IPS DF 4.7 (cell line): ENCODE results near the gene TNNT1.
"Not testable (repeated sequence)": the region's sequence is repeated elsewhere in the genome, so short reads cannot be mapped to it uniquely, and the experiment has no call there.

ENCODE experiments used
- DNase-seq: peaks from one replicate; pipeline ENCODE4 v3.0.0-alpha.2; 2013; ENCODE audit warnings: low spot score; ENCODE audit errors: extremely low read depth

The TNNT1 gene

DNA sequence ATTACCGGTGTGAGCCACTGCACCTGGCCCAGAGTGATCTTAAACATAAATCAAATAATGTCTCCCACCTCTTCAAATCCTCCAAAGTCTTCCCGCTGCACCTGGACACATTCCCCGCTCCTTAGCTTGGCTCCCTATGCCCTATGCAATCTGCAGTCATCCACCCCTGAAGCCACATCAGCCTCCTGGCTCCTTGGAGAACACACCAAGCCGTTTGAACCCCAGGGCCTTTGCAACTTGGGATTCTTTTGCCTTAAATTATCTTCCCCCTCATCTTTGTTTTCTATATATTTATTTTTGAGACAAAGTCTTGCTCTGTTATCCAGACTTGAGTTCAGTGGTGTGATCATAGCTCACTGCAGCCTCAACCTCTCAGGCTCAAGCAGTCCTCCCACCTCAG is 20.1 kb upstream of the TNNT1 start:
- DNase-seq, result no peak

DNA sequence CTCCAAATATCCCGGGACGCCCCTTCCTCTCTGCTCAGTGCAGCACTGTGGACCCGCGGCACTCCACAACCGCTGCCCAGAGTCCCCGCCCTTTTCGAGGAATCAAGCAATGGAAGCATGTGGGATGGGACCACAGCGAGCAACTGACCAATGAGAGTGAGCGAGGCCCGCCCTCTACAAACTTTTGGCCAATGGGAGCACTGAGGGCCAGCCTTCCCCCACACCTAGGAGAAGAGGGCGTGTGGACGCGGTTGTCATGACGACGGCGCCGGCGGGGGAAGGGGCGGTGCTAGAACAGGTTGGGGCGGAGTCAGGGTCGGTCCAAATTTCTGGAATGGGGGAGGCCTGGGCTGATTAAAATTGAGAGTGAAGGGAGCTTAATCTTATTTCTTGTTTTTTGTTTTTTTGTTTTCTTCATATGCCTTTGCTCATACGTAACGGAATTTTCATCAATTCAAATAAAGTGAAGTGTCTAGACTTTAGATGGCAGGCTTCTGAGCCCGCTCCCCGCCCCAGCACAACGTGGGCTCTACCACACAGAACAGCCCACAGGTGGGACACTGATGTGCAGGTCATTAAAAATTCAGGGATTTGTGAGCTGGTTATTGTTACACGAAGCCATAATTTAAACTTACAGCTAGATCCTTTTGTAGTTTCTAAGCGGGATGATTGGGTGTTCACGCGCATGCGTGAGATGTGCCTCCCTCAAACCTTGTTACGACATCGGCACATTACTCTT is 17.7 kb upstream of the TNNT1 start, which contains the start of gene DNAAF3:
DNAAF3 (minus strand) TSS at position 84 of the 739 bp plus-strand sequence. CDS start 200 bp downstream, outside the sequence.
- DNase-seq, result no peak

- DNase-seq, result no peak
Measured at GRCh38 chr19:55165952-55166529, 17.0 kb upstream of the TNNT1 start.

DNA sequence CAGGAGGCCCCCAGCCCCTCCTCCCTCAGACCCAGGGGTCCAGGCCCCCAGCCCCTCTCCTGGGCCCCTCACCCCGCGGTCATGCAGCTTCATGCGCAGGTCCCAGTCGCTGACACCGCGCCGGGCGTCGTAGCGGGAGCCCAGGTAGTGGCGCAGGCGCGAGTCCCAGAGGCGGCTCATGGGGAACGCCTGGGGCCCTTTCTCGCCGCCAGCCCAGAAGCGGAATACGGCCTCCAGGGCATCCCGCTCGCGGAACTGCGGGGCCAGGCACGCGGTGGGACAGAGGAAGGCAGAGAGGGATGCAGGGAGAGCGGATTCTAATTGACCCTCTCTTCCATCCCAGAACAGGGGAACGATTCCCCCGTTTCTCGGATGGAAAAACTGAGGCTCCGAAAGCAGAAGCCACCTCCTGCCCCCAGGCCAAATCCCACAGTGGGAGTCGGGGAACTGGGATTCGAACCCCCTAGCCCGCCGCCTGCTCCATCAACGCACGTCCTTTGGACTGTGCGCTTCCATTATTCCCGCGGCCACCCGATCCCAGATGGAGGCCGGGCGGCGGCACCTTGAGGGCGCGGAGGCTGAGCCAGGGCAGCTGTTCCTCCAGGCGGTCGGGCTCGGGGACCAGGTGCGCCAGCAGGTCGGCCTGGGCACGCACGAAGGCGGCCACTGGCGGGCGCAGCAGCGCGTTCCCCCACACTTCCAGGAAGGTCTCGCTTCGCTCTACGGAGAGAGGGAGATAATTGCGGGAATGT is 12.7 kb upstream of the TNNT1 start:
- no peak for DNase-seq

DNA sequence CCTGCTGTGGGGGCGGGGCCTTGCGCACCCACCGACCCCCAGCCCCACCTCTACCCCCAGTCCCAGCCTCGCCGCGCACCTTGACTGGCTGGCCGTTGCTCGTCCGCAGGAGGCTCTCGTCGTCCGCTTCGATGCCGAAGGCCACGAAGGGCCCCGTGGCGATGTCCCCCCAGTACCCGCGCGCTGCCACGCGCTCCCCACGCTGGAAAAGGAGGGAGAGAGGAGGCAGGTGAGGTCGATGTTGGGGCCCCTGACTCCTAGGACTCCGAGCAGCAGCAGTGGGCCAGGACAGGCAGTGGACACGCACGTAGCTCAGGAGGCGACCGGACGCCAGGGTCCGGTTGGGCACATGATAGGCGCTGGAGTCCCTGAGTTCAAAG is 12.0 kb upstream of the TNNT1 start:
- DNase-seq, result no peak

DNA sequence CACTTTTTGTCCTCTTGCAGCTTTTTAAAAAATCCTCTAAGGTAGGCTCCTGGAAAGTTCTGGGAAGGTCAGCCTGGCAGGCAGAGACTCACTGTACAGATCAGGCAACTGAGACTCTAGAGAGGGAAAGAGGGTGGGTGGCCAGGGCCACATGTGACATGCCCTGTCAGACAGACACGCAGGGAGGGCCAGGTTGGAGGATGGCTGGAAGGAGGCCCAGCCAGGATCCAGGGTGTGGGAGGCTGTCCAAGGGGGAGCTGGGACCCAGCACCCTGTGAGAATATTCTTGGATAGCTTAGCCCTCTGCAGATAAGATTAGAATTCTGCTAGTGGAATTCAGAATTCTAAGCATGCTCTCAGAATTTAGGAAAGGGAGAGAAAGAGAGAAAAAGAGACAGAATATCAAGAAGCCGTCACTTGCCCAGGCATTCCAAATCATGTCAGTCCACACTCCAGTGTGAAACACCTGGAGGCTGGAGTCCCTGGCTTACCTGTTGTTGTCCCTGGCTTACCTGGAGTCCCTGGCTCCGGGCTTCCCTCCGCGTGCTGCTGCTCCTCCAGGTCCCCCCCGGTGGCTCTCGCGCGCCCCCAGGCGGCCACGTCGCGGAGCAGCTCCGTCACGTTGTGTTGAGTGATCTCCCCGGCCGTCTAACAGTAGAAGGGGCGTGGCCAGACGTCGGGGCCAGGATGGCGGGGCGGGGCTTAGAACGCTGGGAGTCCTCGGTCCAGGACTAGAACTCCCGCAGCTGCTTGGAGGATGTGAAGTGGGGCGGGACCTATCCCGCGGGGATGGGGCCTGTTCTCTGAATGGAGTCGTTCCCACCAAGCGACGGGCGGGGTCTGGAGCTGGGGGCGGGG is 11.4 kb upstream of the TNNT1 start:
- no peak for DNase-seq

GRCh38 chr19:55158848-55159749 is 10.1 kb upstream of the TNNT1 start:
- DNase-seq, result no peak

GRCh38 chr19:55158423-55158822 is 9.4 kb upstream of the TNNT1 start:
- DNase-seq, result no peak

DNA sequence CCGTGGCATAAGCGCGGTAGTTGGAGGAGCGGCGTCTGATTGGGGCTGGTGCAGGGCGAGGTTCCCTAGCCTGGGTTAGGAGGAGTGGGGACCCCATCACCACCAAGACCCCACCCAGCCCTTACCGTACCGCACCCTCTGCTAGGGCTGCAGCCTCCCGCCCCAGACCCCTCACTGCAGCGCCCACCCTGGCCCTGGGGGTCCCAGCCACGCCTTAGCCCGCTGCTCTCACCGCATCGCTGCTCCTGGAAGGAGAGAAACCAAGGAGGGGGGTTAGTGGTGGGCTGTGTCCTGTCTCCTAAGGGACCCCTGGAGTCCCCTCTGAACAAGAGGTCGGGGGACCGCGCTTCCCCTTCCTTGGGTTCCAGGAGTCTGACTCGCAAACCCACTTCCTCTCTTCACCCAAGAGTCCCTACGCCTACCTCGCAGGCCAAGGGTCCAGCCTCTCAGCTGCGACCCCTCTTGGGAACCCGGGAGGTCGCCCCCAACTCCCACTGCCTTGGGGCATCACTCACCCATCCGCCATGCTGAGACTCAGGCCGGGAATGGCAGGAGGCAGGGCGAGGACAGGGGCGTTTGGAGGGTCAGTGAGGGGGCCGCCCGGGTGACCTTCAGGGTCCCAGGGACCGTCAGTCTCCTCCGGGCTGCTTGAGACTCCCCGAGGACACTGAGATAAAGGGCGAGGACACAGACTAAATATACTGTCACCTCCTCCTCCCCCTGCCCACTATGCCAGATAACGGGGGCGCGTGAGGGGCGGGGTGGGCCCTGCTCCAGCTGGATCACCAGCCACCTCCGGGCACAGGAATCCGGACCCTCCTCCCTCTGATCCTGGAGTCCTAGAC is 8.3 kb upstream of the TNNT1 start, which contains the start of gene TNNI3:
TNNI3 (minus strand) TSS at position 669 of the 845 bp plus-strand sequence; CDS start at position 526, 143 bp downstream.
- DNase-seq, result no peak

- DNase-seq, result no peak
Measured at GRCh38 chr19:55156202-55157063, 7.4 kb upstream of the TNNT1 start.

DNA sequence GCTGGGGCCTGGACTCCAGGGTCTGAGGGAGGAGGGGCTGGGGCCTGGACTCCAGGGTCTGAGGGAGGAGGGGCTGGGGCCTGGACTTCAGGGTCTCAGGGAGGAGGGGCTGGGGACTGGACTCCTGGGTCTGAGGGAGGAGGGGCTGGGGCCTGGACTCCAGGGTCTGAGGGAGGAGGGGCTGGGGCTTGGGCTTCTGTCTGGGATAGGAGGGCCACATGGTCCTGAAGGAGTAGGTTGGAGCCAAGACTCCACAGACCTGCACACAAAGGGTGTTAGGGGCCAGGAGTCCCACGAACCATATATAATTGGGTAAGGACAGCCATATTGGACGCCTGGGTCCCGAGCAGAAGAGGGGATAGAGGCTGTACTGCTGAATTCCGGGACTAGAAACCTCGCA is 6.8 kb upstream of the TNNT1 start:
- DNase-seq, result not testable (repeated sequence)

DNA sequence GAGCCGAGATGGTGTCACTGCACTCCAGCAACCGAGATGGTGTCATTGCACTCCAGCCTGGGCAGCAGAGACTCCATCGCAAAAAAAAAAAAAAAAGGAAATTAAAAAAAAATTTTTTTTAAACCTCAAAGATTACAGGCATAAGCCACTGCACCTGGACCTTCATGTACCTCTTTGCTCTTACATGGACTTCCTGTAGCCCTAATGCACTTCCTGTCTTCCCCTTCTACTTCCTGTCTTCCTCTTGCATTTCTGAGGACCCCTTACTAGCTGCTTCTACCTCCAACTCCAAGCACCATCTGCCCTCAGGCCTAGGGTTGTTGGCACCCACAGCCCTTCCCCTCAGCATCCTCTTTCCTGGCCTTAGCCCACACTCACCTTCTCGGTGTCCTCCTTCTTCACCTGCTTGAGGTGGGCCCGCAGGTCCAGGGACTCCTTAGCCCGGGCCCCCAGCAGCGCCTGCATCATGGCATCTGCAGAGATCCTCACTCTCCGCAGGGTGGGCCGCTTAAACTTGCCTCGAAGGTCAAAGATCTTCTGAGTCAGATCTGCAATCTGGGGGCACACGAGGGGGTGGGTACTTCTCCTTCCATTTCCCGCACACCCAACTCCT is 4.8 kb upstream of the TNNT1 start:
- no peak for DNase-seq

DNA sequence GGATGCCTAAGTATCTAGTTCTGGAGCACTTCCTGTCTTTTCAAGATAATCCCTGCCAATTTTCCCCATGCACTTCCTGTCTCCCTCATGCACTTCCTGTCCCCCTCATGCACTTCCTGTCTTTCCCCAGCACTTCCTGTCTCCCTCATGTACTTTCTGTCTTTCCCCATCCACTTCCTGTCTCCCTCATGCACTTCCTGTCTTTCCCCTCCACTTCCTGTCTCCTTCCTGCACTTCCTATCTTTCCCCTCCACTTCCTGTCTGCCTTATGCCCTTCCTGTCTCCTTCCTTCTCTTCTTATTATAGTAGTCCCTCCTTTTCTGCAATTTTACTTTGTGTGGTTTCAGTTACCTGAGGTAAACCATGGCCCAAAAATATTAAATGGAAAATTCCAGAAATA is 3.0 kb upstream of the TNNT1 start:
- no peak for DNase-seq

GRCh38 chr19:55147545-55148251 is 1.3 kb downstream of the TNNT1 start:
- no peak for DNase-seq

- DNase-seq, result no peak
Measured at GRCh38 chr19:55146705-55147273, 2.2 kb downstream of the TNNT1 start.

DNA sequence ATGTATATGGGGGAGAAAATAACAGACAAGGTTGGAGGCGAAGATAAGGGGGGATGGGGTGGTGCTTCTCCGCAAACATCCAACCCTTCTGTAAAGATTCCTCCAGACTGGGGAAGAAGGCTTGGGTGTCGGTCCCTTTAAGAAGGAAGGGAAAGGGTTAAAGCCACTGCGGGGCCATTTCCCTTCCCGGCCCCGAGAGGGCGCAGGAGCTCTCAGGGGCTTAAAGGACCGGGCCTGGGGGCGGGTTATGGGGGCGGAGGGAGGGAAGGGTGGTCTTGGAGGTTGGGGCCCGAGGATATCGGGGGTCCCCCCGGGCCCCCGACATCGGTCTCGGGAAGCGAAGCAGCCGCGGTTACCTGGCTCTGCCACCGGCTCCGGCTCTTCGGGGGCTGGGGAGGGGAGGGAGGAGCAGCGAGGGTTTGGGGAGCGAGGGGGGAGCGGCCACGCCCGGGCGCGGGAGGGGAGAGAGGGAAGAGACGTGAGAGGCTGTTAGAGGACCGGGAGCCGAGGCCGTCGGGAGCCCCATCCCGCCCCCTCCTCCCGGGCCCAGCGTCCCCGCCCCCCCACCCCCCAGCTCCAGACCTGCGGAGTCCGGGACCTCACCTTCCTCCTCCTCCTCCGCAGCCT is 2.8 kb downstream of the TNNT1 start:
- no peak for DNase-seq

GRCh38 chr19:55145232-55145631 is 3.8 kb downstream of the TNNT1 start:
- no peak for DNase-seq
